Measurements from ENCODE around the gene TNIK. TPM values are rescaled to one million over a fixed set of nuclear protein-coding genes. Genes with fewer than 3 reads are reported as not detected.

Gene TNIK
- total and polyA plus RNA-seq, 10 of the 15 experiments (the other 5 are each of a cell fraction or from before 2014, with no cell fraction given), result 13.9 to 74.3 (median 48.2) TPM

GRCh38 chr3:171122861-171123260, 337.3 kb downstream of the TNIK start:
- peaks cover 6% of the 10 kb centered on the region; the same call in 2 of the 3 replicates for H3K9me3 ChIP-seq (replicated peaks; ENCODE audit: control insufficient read depth, insufficient read depth, low read length)
- no peak overlapping the region for H3K9ac ChIP-seq (ENCODE audit: control insufficient read depth, insufficient read depth, low read length)
- POLR2A ChIA-PET, result no interaction called here
- no peak for DNase-seq (ENCODE audit: low read depth, low spot score)
- H3K4me1 ChIP-seq (ENCODE audit: control insufficient read depth, insufficient read depth, low read length), result no peaks in the 10 kb centered on the region
- RAD21 ChIA-PET (ENCODE audit: unreplicated experiment), result no interaction called here
- SMC1A ChIA-PET (ENCODE audit: uncharacterized antibody, unreplicated experiment), result interaction anchor here (0.7 to 2.2 kb wide), 5 partner anchors 8 to 435 kb away, joined by 3 to 7 read pairs (median 3); no protein-coding TSS in a partner anchor
- no peaks in the 10 kb centered on the region for H3K79me2 ChIP-seq (ENCODE audit: control insufficient read depth, insufficient read depth, low read length)
- H3K4me3 ChIP-seq, result no peak overlapping the region
- no peak for ATAC-seq
- H3K27me3 ChIP-seq (replicated peaks in 1 of 2; ENCODE audit: control insufficient read depth in 2 of 2, insufficient read depth in 2 of 2, low read length in 1 of 2), result no peaks in the 10 kb centered on the region
- FAIRE-seq, result no peak
- in situ Hi-C loops (cut with MboI), result no loop called here
- H4K20me1 ChIP-seq (ENCODE audit: control insufficient read depth, insufficient read depth), result no peaks in the 10 kb centered on the region
- no peak overlapping the region for H3K27ac ChIP-seq (ENCODE audit: control insufficient read depth, insufficient read depth)
- intact Hi-C loops (cut with micrococcal nuclease; ENCODE audit: unreplicated experiment), result no loop called here
- CTCF ChIA-PET, result interaction anchor here (0.8 to 1.8 kb wide), 5 partner anchors 9 to 72 kb away, joined by 3 read pairs; no protein-coding TSS in a partner anchor
- peaks cover 9 to 36% of the 10 kb centered on the region in 2 experiments for H3K36me3 ChIP-seq (ENCODE audit: control insufficient read depth in 2 of 2, insufficient read depth in 2 of 2, low read length in 1 of 2)
- H2AFZ ChIP-seq (ENCODE audit: control insufficient read depth, low read depth, low read length), result no peak overlapping the region
- TF ChIP-seq FOS (IDR thresholded peaks at IDR 0.05; ENCODE audit: borderline replicate concordance, extremely low read depth, insufficient read length), result no peak
- no peak for TF ChIP-seq TARDBP (IDR thresholded peaks at IDR 0.05; ENCODE audit: borderline replicate concordance)
- no peak for TF ChIP-seq ZNF207 (IDR thresholded peaks at IDR 0.05; ENCODE audit: borderline replicate concordance)
- no peak for TF ChIP-seq ETV6 (conservative IDR thresholded peaks at IDR 0.05 in 1 of 2, IDR thresholded peaks at IDR 0.05 in 1 of 2; ENCODE audit: borderline replicate concordance in 1 of 2, low read depth in 1 of 2)
- TF ChIP-seq RELB (IDR thresholded peaks at IDR 0.05; ENCODE audit: low read depth), result no peak
- TF ChIP-seq ZNF274 (IDR thresholded peaks at IDR 0.05; ENCODE audit: insufficient read depth, insufficient read length), result no peak
- TF ChIP-seq ZBTB33 (IDR thresholded peaks at IDR 0.05), result no peak
- no peak for TF ChIP-seq PKNOX1 (IDR thresholded peaks at IDR 0.05)
- no peak for TF ChIP-seq POU2F2 (IDR thresholded peaks at IDR 0.05; ENCODE audit: borderline replicate concordance, low read depth, low read length)
- no peak for TF ChIP-seq PAX5 (IDR thresholded peaks at IDR 0.05; ENCODE audit: borderline replicate concordance, low read depth, low read length)
- TF ChIP-seq BACH1 (IDR thresholded peaks at IDR 0.05; ENCODE audit: borderline replicate concordance), result no peak
- TF ChIP-seq EZH2 (IDR thresholded peaks at IDR 0.05; ENCODE audit: borderline replicate concordance, control insufficient read depth, low read depth, low read length), result no peak
- TF ChIP-seq YBX1 (IDR thresholded peaks at IDR 0.05), result no peak
- TF ChIP-seq JUND (IDR thresholded peaks at IDR 0.05; ENCODE audit: low read depth, low read length), result no peak
- no peak for TF ChIP-seq MYB (IDR thresholded peaks at IDR 0.05; ENCODE audit: borderline replicate concordance, low read depth, low read length)
- no peak overlapping the region for H3K4me2 ChIP-seq (ENCODE audit: control insufficient read depth, insufficient read depth)
- 52% methylated on average over 2 of the region's 2 CpGs for WGBS (ENCODE audit: insufficient coverage, insufficient replicate concordance, low lambda C conversion rate, missing lambda C conversion rate)
- no TSS peak for BruUV-seq (replicated peaks)

All from GM12878 (cell line).